ENCODE data around the gene CXXC5. TPM values are rescaled to one million over a fixed set of nuclear protein-coding genes. Genes with fewer than 3 reads are reported as not detected.

The CXXC5 gene
- total RNA-seq, 1 experiment from 2014 or later, result 97.2 TPM

- TF ChIP-seq ZNF232 (CRISPR knock-in tag; IDR thresholded peaks at IDR 0.05) (no peak), MXD4 (CRISPR knock-in tag; IDR thresholded peaks at IDR 0.05; ENCODE audit: borderline replicate concordance) (no peak), NFYB (CRISPR knock-in tag; conservative IDR thresholded peaks at IDR 0.05; ENCODE audit: low read depth) (no peak), STAT6 (CRISPR knock-in tag; conservative IDR thresholded peaks at IDR 0.05; ENCODE audit: low read depth) (no peak), ZNF219 (CRISPR knock-in tag; IDR thresholded peaks at IDR 0.05; ENCODE audit: borderline replicate concordance) (no peak)
- Mint-ChIP-seq H3K4me3 (peak overlapping the region; percentile 22), H3K4me1 (peaks cover 83% of the 10 kb centered on the region), H3K9me3 (no peaks in the 10 kb centered on the region), H3K27me3 (ENCODE audit: low read depth) (no peaks in the 10 kb centered on the region), H3K27ac (peak overlapping the region; percentile 87; the same call in 1 of the 2 replicates), H3K36me3 (no peaks in the 10 kb centered on the region)
- POLR2A ChIA-PET, result interaction anchor here (1.3 to 1.4 kb wide), 2 partner anchors 11 to 84 kb away, joined by 4 to 5 read pairs; partner anchors contain the start of gene CXXC5
- ATAC-seq, result no peak
- CTCF ChIA-PET, result interaction anchor here (0.9 to 3.1 kb wide), 12 partner anchors 10 to 310 kb away, joined by 3 to 24 read pairs (median 5); partner anchors contain the start of gene CXXC5
- no peak for DNase-seq (ENCODE audit: low spot score)
Observed at GRCh38 chr5:139658501-139658927, 10.4 kb downstream of the CXXC5 start.

- ChIA-PET CTCF (interaction anchor here (0.9 to 3.1 kb wide), 14 partner anchors 9 to 310 kb away, joined by 3 to 24 read pairs (median 6); partner anchors contain the start of gene CXXC5), POLR2A (interaction anchor here (1.2 to 2.4 kb wide), 5 partner anchors 8 to 84 kb away, joined by 3 to 6 read pairs (median 4); partner anchors contain the start of gene CXXC5)
- Mint-ChIP-seq H3K27ac (peak overlapping the region; percentile 34; the same call in 1 of the 2 replicates), H3K4me3 (peak overlapping the region; percentile 22), H3K4me1 (peaks cover 80% of the 10 kb centered on the region), H3K36me3 (no peaks in the 10 kb centered on the region), H3K9me3 (no peaks in the 10 kb centered on the region), H3K27me3 (ENCODE audit: low read depth) (no peaks in the 10 kb centered on the region)
- peak; percentile 19 for ATAC-seq
- DNase-seq (ENCODE audit: low spot score), result no peak
- no peak for TF ChIP-seq CTCF (IDR thresholded peaks at IDR 0.05)
- TF ChIP-seq CREM (CRISPR knock-in tag; IDR thresholded peaks at IDR 0.05), result no peak
- TF ChIP-seq NR1H2 (CRISPR knock-in tag; IDR thresholded peaks at IDR 0.05), result no peak
- TF ChIP-seq SMAD4 (CRISPR knock-in tag; IDR thresholded peaks at IDR 0.05), result no peak
- TF ChIP-seq KAT7 (CRISPR knock-in tag; IDR thresholded peaks at IDR 0.05; ENCODE audit: borderline replicate concordance), result no peak
- no peak for TF ChIP-seq EMX1 (CRISPR knock-in tag; IDR thresholded peaks at IDR 0.05)
- TF ChIP-seq GRHL2 (CRISPR knock-in tag; IDR thresholded peaks at IDR 0.05; ENCODE audit: insufficient replicate concordance, severe bottlenecking), result no peak
- no peak for TF ChIP-seq ZNF416 (CRISPR knock-in tag; IDR thresholded peaks at IDR 0.05)
- no peak for TF ChIP-seq TCF7 (CRISPR knock-in tag; IDR thresholded peaks at IDR 0.05; ENCODE audit: low read depth)
- no peak for TF ChIP-seq JUN (CRISPR knock-in tag; IDR thresholded peaks at IDR 0.05)
- TF ChIP-seq ZNF532 (CRISPR knock-in tag; IDR thresholded peaks at IDR 0.05; ENCODE audit: borderline replicate concordance), result no peak
- TF ChIP-seq ZNF671 (CRISPR knock-in tag; IDR thresholded peaks at IDR 0.05), result no peak
- TF ChIP-seq MAX (CRISPR knock-in tag; IDR thresholded peaks at IDR 0.05), result no peak
- peak; percentile 83; the same call in 1 of the 2 replicates for TF ChIP-seq ZNF121 (CRISPR knock-in tag; IDR thresholded peaks at IDR 0.05)
- TF ChIP-seq E2F4 (CRISPR knock-in tag; IDR thresholded peaks at IDR 0.05; ENCODE audit: borderline replicate concordance, low read depth), result no peak
- peak; percentile 26; the same call in 1 of the 2 replicates for TF ChIP-seq GTF2I (CRISPR knock-in tag; conservative IDR thresholded peaks at IDR 0.05)
- TF ChIP-seq ZSCAN18 (CRISPR knock-in tag; IDR thresholded peaks at IDR 0.05), result no peak
- TF ChIP-seq ZNF317 (CRISPR knock-in tag; IDR thresholded peaks at IDR 0.05; ENCODE audit: borderline replicate concordance, low read depth), result no peak
Observed at GRCh38 chr5:139658928-139659667, 10.9 kb downstream of the CXXC5 start.
